Stimulated activated CD4-positive, alpha-beta T cell treated with anti-CD3 and anti-CD28 coated beads, Interleukin-4, amount 100 ng/mL, for 48 hours (primary cell): ENCODE results near the gene ASTN2.

Experiments
- DNase-seq, 2 donors: peaks; one replicate each; pipeline ENCODE4 v3.0.0-alpha.2; 2020; ENCODE audit warnings: low read depth in 2 of 2

Gene ASTN2

DNA sequence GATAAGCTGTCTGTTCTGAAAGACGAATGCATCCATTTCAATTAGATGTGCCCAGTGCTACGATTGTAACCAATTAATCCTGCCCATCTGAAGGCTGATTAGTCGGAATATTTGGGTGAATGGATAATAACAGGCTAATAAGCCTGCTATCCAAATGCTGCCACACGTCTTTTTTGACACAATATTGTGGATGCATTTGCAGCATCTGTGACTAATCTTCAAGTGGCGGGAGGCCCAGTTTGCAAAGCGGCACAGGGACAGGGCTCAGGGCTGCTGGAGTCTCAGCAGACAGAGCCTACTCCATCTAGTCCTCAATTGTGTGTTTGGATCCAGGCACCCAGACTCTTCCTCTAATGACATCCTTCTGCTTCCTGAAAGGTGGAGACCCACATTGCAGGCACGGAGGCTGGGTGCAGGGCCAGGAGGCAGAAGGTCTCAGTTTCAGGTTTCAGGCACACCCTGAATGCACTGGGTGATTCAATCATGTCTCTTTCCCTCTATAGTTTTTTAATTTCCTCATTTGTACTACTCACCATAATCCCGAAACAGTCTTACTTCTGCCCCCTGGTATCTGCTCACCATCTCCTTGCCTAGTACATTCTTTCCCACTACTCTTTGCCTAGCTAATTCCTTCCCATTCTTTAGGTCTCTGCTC, 169.6 kb downstream of the ASTN2 start:
- no peak for DNase-seq

DNA sequence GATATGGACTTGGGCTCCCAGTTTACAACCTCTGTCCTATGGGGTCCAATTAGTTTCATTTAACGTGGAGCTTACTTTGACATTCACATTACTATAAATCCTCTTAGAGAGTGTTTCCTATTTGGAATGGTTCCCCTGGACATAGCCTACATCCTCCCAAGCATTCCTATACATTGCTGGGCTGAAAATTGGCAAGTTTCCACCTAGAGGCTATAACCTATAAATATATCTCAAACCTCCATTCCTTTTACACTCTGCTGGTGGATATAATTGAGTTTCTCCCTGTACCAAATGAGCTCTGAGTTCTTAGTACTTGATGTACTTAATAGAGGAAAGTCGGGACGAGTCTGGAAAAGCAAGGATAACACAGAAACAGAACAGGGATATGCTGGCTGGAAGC, 172.8 kb downstream of the ASTN2 start:
- DNase-seq: no peak

DNA sequence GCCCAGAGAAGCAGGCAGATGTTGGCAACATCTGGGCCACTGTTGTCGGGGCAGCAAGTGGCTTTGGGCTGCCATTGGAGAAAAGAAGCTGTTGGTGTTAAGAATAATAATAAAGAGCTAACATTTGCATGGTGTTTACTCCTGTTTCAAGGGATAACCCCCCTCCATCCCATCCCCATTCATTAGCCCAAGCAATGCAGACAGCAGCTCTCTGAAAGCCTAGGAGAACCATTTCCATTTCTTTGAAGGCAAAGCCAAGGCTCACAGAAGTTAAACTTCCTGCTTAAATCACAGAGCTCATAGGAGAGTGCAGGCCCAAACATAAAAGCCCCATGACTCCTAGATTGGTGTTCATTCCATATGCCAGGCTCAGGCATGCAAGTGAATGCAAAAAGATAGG, 175.4 kb downstream of the ASTN2 start:
- DNase-seq: no peak

DNA sequence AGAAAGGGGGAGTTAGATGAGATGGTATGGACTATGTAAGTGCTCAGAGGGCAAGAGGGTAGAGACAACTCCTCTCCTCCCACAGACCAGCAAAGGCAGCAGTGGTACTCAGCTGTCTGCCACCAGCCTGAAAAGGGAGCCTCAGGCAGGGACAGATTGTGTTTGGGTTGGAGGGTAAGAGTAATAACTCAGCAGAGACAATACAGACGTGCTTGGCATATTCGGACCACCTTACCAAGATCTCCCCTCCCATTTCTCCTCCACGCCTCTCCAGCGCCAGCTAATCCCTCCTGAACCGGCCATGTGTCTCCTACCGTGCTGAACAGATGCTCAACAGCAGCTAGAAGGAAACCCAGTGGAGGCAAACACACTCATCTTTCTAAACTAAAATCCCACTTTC, 180.8 kb downstream of the ASTN2 start:
- no peak for DNase-seq

DNA sequence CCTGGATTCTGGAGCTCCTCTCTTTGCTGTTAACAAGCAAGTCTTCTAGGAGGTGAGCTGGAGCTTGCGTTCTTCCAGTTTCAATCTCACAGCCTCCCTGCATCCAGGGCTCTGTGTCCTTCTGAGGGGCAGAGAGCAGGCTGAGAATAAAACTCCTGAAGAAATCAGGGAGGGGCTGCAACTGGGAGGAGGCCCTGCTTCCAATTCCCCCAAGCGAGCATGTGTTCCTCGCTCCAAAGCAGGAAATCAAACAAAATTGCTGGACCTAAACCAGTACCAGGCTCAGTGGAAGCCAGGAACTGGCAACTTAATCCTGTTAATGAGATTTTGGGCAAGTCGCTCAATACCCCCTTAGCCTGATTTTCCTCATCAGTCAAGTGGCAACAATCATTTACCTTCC, 181.8 kb downstream of the ASTN2 start:
- no peak for DNase-seq

DNA sequence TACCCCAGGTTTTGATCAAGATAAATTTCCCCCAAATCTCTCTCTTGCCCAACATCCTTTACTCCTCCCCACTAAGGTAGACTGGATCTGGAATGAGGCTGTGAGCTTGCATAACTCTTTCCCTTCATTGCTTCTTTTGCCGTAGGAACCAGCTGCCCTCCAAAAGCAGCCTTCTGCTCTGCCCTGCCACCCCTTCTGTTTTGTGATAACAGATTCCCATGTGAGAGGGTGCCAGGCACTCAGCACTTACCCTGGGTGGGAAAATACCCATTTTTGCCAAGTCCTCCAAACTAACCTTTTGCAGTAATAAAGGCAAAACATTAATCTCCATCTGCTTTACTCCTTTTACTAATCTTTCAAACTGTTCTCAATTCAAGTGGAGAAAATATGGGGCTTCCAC, 182.6 kb downstream of the ASTN2 start:
- DNase-seq: no peak

DNA sequence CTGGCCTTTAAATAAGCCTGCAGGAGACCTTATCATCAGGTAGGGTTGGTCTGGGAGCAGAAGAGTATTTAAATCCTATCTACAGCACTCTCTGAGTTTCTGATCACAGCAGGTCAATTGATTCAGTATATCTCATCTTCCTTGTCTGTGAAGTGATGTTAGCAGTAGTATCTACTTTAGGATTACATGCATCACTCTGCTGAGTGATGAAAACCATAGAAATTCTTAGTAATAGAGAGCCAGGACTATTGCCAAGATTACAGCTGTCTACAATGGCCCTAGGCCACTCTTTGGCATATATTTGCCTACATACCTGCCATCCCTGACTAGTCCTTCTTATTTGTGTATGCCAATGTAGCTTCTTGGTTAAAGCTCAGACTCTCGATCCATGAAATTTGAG, 183.8 kb downstream of the ASTN2 start:
- DNase-seq: no peak

DNA sequence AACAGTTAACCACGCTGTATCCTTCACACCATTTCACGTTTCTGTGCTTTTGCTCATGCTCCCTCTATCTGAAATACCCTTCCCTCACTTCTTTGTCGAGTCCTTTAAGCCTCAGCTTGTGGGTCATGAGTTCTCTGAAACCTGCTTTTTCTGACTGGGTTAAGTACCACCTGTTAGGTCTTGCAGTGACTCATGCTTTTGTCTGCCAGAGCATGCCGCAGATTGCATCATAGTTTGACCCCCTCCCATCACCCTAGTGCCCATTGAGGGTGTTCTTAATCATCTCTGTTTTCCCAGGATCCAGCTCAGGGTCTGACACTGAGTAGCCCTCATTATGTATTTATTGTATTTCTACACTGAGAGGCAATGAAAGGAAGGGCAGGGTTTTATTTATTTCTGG, 190.2 kb downstream of the ASTN2 start:
- DNase-seq: no peak

DNA sequence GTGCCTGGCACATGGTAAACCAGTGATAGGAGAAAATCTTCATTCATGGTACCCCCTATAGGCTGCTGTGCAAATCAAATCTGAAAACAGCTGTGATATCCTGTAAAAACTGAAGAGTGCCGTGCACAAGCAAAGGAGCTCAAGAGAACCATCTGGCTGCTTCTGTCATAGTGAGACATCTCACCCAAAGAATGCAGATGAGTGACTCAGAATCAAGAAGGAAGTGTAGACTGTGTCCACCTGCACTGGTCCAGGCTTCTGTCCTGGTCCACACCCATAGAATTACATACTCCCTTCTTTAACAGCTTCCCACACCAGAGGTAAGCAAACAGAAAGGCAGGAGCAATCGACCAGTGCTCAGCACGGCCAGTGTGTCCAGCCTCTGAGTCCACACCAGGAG, 195.9 kb downstream of the ASTN2 start:
- DNase-seq: no peak

DNA sequence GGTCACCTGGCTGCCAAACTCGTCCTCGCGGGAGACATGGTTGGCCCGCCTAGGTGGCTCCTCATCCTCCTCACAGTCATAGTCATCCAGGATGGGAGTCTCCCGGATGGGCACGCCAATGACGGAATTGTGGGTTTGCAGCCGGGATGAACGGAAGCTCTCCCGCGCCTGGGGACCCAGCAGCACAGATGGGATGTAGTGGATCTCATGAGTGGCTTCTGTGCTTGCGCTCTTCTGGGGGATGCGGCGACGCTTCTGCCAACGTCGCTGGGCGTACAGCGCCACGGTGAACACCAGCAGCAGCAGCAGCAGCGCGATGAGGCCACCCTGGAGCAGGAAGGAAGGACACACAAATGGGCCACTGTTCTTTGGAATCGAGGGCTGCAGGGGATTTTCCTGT, 200.4 kb downstream of the ASTN2 start:
- DNase-seq: no peak

DNA sequence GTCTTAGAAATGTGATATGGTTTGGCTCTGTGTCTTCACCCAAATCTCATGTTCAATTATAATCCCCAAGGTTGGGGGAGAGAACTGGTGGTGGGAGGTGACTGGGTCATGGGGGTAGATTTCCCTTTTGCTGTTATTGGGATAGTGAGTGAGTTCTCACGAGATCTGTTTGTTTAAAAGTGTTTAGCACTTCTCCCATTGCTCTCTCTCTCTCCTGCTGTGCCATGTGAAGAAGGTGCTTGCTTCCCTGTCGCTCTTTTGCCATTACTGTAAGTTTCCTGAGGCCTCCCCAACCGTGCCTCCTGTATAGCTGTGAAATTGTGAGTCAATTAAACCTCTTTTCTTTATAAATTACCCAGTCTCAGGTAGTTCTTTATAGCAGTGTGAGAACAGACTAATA, 203.6 kb downstream of the ASTN2 start:
- DNase-seq: no peak

DNA sequence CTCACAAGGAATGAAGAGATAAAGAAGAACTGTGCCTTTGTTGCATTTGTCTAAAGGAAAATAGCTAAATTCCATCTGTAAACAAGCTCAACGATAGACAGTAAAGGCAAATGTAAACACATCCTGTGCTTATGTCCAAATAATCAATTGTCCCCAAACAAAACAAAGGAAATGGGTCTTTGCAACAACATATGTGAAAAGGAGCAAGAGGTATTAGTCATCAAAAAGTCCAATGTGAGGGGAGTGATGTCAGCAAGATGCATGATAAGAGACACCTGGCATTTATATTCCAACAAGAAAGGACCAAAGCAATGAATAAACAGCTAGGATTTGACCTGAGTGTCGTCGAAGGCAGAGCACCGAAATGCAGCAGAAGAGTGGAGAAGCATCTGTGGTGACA, 209.1 kb downstream of the ASTN2 start:
- no peak for DNase-seq

DNA sequence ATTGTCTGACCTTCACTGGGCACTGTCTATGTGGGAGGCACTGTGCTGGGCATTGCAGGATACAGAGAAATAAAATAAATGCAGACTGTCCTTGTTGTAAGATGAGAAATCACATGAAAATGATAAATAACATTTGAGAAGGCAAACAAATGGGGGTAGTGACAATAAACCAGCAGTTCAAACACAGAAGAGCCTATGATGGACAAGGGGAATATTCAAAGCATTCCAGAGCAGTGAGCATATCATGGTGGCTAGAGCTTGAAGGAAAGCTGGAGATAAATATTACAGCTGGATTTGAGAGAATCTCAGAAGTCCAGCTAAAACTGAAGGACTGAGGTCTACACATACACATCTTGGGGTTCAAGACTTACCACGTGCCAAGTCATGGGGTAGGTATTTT, 209.9 kb downstream of the ASTN2 start:
- no peak for DNase-seq

DNA sequence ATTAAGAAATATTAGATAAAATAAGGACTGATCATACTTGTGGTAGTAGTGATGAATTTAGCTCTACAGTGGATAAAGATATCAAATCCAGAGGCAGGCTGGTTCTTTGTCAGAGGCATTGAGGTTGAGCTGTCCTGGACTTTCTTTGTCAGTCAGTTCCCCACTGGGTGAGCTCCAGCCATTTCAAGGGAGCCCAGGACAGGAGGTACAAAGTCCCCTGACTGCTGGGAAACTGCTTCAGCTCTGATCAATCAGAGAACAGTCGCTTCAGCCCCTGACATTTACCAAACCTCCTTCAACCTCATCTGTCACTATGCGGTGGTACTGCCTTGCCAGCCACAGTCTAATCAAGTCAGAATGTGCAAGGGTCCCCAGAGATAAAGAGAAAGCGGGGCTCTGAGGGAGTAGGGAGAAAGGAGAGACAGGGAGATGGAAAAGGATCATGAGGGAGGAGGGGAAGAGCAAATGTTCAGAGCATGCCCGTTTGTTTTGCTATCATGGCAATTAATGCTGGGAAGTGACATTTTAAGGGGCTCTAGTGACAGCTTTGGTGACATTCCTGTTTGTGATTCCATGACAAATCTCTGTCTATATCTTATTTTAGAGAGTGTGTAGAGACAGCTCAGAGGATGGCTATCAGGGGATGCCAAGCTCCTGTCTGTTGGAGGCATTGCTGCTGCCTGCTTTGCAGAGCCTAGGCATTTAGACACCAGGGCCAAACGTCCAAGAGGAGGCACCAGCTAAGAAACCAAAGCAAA, 223.2 kb downstream of the ASTN2 start:
- DNase-seq: no peak

DNA sequence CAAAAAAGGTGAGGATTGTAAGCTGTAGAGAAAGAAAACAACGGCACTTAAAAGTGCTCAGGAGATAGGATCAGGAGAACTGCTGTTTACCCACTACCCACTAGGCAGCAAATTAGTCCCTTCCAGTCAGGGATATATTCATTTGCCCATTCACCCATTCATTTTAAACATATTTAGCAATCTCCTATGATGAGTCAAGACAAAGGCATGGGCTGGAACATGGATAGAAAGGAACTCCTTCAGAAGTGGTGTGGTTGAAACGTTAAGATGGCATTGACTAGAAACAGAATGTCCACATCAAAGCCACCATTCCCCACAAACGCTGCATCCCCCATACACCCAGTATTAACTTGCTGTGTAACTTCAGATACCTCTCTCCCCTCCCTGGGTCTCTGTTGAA, 225.7 kb downstream of the ASTN2 start:
- no peak for DNase-seq

DNA sequence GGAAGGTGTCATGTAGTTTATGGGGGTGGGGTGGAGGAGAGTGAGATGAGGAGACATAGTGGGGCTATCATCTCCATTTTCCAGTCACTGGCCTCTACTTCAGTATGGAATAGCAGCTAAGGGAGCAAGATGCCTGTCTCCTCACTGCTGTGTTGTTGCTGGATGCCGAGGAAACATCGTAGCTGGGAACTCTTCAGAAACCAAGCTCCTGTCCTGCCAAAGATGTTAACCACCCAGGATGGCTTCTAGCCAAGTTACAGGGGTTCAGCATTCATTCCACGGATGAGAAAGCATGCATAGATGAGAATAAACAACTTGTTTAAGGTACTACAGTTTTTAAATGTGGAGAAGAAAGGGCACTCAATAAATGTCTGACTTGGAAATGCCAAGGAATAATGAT, 226.5 kb downstream of the ASTN2 start:
- DNase-seq: no peak

DNA sequence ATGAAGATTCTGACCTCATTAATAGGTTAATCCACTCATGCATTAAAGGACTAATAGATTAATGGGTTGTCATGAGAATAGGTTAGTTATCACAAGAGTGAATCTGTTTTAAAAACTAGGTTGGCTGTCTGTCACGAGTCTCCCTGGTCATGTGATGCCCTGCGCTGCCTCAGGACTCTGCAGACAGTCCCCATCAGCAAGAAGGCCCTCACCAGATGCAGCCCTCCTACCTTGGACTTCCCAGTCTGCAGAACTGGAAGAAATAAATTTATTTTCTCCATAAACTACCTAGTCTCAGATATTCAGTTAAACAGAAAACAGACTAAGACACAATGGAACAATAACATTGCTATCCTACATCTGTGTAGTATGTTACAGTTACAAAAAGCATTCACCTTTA, 227.4 kb downstream of the ASTN2 start:
- DNase-seq: no peak

DNA sequence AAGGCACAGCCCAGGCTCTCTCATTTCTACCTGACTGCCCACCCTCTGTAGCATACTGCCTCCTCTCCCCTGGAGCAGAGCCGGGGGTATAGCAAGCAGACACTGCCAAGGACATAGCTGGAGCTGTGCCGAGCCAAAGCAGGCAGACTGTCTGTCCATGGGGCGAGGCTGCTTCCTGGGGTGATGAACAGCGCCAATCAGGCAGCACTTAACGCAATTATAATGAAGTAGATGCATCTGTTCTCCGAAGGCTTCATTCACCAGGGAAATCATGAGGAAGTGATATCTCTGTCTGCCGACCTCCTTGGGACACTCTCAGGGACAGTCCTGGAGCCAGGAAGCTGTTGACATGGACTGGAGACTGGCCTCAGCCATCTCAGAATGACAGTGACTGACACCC, 230.7 kb downstream of the ASTN2 start:
- DNase-seq: no peak

DNA sequence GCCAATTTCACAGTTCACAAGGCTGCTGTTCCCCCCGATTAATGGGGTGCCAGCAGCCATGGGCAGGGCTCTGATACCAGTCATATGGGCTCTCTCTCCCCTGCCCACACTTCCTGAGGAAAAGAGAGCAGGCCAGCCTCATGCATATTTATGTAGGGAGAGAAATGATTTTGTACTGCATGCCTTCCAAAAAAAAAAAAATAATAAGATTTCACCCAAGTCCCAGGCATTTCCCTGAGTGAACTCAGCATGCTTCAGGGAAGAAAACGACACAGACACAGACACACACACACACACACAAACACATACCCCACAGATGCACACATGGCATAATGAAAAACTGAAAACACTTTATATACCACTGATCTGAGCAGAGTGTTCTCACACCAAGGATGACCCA, 232.8 kb downstream of the ASTN2 start:
- no peak for DNase-seq

DNA sequence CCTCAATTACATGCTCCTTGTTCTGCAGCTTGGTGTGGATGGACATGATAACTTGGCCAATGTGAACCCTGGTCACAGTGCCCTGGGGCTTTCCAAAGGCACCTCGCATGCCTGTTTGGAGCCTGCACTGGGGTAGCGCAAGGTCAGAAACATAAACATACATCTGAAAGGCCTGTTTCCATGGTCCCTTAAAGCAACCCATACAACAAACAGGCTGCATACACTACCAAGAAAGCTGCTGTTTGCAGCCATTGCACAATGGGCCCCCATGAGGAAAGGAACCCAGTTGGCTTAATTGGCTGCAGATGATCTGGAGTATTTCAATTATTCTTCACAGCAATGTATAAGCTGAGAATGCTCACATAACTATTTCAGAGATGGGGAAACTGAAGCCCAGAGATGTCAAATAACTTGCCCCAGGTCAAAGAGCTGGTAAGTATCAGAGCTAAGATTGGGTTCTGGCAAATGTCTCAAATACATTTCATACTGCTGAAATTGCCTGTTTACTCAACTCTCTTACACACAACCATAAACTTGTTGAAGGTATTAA, 233.9 kb downstream of the ASTN2 start:
- DNase-seq: no peak

DNA sequence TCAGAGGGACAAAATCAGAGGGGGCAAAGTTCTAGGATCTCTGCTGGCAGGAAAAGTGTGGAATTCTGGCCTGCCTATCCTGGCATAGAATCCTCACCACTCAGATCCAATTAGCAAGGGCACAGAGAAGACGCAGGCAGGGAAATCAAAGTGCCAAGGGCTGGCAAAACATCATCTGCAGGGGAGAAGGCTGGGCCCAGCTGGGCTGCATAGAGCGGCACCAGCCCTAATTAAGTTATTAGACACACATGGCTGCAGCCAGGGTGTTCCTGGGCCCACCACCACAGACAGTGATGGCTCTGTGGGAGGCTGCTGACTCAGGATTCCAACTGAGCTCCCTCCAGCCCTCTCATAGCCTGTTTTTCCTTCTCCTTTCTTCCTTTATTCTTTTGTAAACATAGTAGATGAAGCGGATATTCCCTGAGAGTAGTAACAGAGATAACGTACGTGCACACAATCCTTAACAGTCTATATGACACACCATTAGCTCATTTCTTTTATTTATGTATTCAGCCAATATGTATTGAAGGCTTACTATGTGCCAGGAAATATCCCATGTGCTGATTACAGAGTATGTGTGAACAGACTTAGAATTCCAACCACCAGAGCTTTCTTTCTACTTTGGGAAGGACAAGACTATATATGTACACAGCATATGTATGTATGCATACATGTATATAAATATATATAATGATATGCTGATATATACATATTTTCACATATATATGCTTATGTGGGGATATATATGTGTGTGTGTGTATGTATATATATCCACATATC, 236.1 kb downstream of the ASTN2 start:
- DNase-seq: no peak

DNA sequence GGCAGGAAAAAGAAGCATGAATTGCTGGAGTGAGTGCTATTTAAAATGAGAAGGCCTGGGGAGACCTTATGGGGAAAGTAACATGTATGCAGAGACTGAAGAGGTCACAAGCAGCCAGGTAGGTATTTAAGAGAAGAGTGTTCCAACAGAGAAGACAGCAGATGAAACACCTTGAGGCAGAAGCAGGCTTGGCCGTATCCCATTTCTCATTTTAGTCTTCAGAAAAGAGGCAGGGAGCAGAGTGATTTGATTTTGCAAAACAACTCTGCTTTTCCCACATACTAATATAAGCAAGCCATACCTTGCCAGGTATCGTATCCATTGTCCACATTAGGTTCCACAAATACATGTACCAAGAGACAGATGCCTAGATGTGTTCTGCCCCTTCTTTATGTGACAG, 244.3 kb downstream of the ASTN2 start:
- DNase-seq: no peak
